HepG2 (cell line): ENCODE measurements around the gene ECE2. TPM values are rescaled to one million over a fixed set of nuclear protein-coding genes. Genes with fewer than 3 reads are reported as not detected.

ENCODE experiments used
- AGO2 ChIP-seq: fragments of 200-400 bp; formaldehyde crosslinking; optimal IDR thresholded peaks from 2 replicates; pipeline ENCODE3; 2017; ENCODE audit warnings: mild to moderate bottlenecking, low read depth, low read length, moderate library complexity
- CAMTA2 ChIP-seq: sonication (generic); formaldehyde crosslinking; IDR thresholded peaks from 2 replicates; pipeline ENCODE4 v1.4.0; 2020; ENCODE audit warnings: mild to moderate bottlenecking, missing genetic modification reagents, borderline replicate concordance
- CHD2 ChIP-seq: IDR thresholded peaks from 2 replicates; pipeline ENCODE4 v1.6.1; 2011; ENCODE audit warnings: low read depth, low read length, improper control_type of control experiment
- GLI4 ChIP-seq: sonication (generic); formaldehyde crosslinking; IDR thresholded peaks from 2 replicates; pipeline ENCODE4 v1.5.1; 2020; ENCODE audit warnings: missing genetic modification reagents, mild to moderate bottlenecking, moderate library complexity, borderline replicate concordance
- KDM6A ChIP-seq: IDR thresholded peaks from 2 replicates; pipeline ENCODE4 v1.6.1; 2016; ENCODE audit warnings: low read depth
- MED1 ChIP-seq: sonication (generic); formaldehyde crosslinking; IDR thresholded peaks from 2 replicates; pipeline ENCODE4 v1.4.0; 2020; ENCODE audit warnings: missing genetic modification reagents
- NFYB ChIP-seq: sonication (generic); formaldehyde crosslinking; IDR thresholded peaks from 2 replicates; pipeline ENCODE4 v1.4.0; 2020; ENCODE audit warnings: missing genetic modification reagents
- NFYC ChIP-seq: IDR thresholded peaks from 2 replicates; pipeline ENCODE4 v1.6.1; 2016; ENCODE audit warnings: missing genetic modification reagents, missing compliant biosample characterization
- PHF21A ChIP-seq: sonication (generic); formaldehyde crosslinking; IDR thresholded peaks from 2 replicates; pipeline ENCODE4 v1.5.0; 2020; ENCODE audit warnings: mild to moderate bottlenecking, missing genetic modification reagents
- TCF12 ChIP-seq, 2 experiments: fragments of 450-650 bp in 1 of 2; sonication (generic) in 1 of 2; formaldehyde crosslinking in 1 of 2; IDR thresholded peaks; 2 replicates each; pipeline versions ENCODE4 v1.6.1 to v1.8.0; 2017 to 2022; ENCODE audit warnings: antibody characterized with exemption in 1 of 2, mild to moderate bottlenecking in 1 of 2, missing genetic modification reagents in 1 of 2, moderate library complexity in 1 of 2
- ZBTB1 ChIP-seq: sonication (generic); formaldehyde crosslinking; IDR thresholded peaks from 2 replicates; pipeline ENCODE4 v1.4.0; 2020; ENCODE audit warnings: missing genetic modification reagents, borderline replicate concordance
- ZBTB8A ChIP-seq: sonication (generic); formaldehyde crosslinking; IDR thresholded peaks from 2 replicates; pipeline ENCODE4 v1.4.0; 2020; ENCODE audit warnings: mild to moderate bottlenecking, low read depth, missing genetic modification reagents, borderline replicate concordance
- polyA plus RNA-seq, 8 experiments: library from polyadenylated mRNA; depleted of rRNA in 3 of 8; stranded (reverse) in 7 of 8; unstranded in 1 of 8; fragments of >200 nt; fragmentation: Illumina TruSeq in 4 of 8; extraction: Trizol in 4 of 8; gene quantifications; 2 replicates each; pipeline versions ENCODE4 v1.2.1 to v1.2.3, GENCODE V29; 2011 to 2016; ENCODE audit warnings: low read depth in 4 of 8, missing spikeins in 1 of 8, mixed read lengths in 1 of 8; ENCODE audit not compliant: insufficient read depth in 1 of 8
- total RNA-seq, 5 experiments: library from RNA; depleted of rRNA; stranded (reverse); fragments of >200 nt; fragmentation: Illumina TruSeq; extraction: Trizol; gene quantifications; 2 replicates each; pipeline ENCODE4 v1.2.3, GENCODE V29; 2016; ENCODE audit warnings: low read depth in 1 of 5
- TF ChIP-seq, protein P1 (sequence below): sonication (generic); formaldehyde crosslinking; IDR thresholded peaks from 2 replicates; pipeline ENCODE4 v1.4.0; 2020; ENCODE audit warnings: mild to moderate bottlenecking, missing genetic modification reagents, borderline replicate concordance
- TF ChIP-seq, protein P2 (sequence below): sonication (generic); formaldehyde crosslinking; IDR thresholded peaks from 2 replicates; pipeline ENCODE4 v1.8.0; 2022; ENCODE audit warnings: mild to moderate bottlenecking, missing genetic modification reagents, moderate library complexity
- TF ChIP-seq, protein P3 (sequence below): sonication (generic); formaldehyde crosslinking; IDR thresholded peaks from 2 replicates; pipeline ENCODE4 v1.5.0; 2020; ENCODE audit warnings: missing genetic modification reagents
- TF ChIP-seq, protein P4 (sequence below): IDR thresholded peaks from 2 replicates; pipeline ENCODE4 v1.6.1; 2018; ENCODE audit warnings: missing genetic modification reagents, mild to moderate bottlenecking, missing compliant biosample characterization
- TF ChIP-seq, protein P5 (sequence below), 2 experiments: sonication (generic) in 1 of 2; formaldehyde crosslinking in 1 of 2; IDR thresholded peaks; 2 replicates each; pipeline versions ENCODE4 v1.4.0 to v1.6.1; 2016 to 2020; ENCODE audit warnings: borderline replicate concordance in 1 of 2, low read depth in 1 of 2, mild to moderate bottlenecking in 1 of 2, missing genetic modification reagents in 1 of 2

ECE2 gene
- total and polyA plus RNA-seq, 2 of the 13 experiments (the other 11 are each of a cell fraction or from before 2014, with no cell fraction given): not detected

DNA sequence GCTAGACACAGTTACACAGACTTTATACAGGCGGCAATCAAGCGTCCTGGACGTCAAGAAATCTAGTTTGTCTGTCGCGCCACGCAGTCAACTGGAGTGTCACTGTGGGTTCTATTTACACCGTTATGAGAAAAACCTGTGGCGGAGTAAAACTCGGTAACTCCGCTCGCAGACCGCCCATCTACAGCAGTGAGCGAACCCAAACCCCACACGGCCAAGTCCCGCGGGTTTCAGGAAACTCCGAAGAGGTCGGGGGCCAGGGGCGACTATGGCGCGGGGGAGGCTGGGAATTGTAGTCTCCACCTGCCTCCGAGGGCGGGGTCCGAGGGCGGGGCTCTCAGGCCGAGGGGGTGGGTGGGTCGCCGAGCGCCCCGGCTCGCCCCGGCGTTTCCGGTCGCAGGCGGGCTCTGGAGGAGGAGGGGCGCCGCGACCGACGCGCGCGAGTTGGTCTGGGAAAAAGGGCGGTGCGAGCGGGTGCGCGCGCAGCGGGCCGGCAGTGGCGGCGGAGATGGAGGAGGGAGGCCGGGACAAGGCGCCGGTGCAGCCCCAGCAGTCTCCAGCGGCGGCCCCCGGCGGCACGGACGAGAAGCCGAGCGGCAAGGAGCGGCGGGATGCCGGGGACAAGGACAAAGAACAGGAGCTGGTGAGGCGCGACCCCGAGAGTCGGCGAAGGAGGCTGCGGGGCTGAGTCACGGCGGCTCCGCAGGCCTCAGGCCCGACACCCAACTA lies 23.1 kb downstream of the ECE2 start, which contains the start of gene PSMD2 (continued):
- TF ChIP-seq KDM6A (CRISPR knock-in tag) (no peak), ZBTB8A (CRISPR knock-in tag) (no peak), CAMTA2 (0 out of 2 replicates have a peak, but pooled peaks have one; percentile 1), ZBTB1 (no peak), NFYC (CRISPR knock-in tag) (no peak), GLI4 (no peak), TCF12 (IDR thresholded peaks at IDR 0.05) (no peak), TCF12 (CRISPR knock-in tag; IDR thresholded peaks at IDR 0.05) (no peak), PHF21A (no peak), CHD2 (peak; percentile 94), NFYB (CRISPR knock-in tag) (no peak), AGO2 (peak; percentile 42), MED1 (CRISPR knock-in tag) (0 out of 2 replicates have a peak, but pooled peaks have one; percentile 20)
- TF ChIP-seq, protein P1, sequence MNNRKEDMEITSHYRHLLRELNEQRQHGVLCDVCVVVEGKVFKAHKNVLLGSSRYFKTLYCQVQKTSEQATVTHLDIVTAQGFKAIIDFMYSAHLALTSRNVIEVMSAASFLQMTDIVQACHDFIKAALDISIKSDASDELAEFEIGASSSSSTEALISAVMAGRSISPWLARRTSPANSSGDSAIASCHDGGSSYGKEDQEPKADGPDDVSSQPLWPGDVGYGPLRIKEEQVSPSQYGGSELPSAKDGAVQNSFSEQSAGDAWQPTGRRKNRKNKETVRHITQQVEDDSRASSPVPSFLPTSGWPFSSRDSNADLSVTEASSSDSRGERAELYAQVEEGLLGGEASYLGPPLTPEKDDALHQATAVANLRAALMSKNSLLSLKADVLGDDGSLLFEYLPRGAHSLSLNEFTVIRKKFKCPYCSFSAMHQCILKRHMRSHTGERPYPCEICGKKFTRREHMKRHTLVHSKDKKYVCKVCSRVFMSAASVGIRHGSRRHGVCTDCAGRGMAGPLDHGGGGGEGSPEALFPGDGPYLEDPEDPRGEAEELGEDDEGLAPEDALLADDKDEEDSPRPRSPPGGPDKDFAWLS (CRISPR knock-in tag): no peak
- TF ChIP-seq, protein P2, sequence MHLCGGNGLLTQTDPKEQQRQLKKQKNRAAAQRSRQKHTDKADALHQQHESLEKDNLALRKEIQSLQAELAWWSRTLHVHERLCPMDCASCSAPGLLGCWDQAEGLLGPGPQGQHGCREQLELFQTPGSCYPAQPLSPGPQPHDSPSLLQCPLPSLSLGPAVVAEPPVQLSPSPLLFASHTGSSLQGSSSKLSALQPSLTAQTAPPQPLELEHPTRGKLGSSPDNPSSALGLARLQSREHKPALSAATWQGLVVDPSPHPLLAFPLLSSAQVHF: no peak
- TF ChIP-seq, protein P3, sequence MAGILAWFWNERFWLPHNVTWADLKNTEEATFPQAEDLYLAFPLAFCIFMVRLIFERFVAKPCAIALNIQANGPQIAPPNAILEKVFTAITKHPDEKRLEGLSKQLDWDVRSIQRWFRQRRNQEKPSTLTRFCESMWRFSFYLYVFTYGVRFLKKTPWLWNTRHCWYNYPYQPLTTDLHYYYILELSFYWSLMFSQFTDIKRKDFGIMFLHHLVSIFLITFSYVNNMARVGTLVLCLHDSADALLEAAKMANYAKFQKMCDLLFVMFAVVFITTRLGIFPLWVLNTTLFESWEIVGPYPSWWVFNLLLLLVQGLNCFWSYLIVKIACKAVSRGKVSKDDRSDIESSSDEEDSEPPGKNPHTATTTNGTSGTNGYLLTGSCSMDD (CRISPR knock-in tag): no peak
- TF ChIP-seq, protein P4, sequence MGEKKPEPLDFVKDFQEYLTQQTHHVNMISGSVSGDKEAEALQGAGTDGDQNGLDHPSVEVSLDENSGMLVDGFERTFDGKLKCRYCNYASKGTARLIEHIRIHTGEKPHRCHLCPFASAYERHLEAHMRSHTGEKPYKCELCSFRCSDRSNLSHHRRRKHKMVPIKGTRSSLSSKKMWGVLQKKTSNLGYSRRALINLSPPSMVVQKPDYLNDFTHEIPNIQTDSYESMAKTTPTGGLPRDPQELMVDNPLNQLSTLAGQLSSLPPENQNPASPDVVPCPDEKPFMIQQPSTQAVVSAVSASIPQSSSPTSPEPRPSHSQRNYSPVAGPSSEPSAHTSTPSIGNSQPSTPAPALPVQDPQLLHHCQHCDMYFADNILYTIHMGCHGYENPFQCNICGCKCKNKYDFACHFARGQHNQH: peak; percentile 57; the same call in 1 of the 2 replicates
- TF ChIP-seq, protein P5, sequence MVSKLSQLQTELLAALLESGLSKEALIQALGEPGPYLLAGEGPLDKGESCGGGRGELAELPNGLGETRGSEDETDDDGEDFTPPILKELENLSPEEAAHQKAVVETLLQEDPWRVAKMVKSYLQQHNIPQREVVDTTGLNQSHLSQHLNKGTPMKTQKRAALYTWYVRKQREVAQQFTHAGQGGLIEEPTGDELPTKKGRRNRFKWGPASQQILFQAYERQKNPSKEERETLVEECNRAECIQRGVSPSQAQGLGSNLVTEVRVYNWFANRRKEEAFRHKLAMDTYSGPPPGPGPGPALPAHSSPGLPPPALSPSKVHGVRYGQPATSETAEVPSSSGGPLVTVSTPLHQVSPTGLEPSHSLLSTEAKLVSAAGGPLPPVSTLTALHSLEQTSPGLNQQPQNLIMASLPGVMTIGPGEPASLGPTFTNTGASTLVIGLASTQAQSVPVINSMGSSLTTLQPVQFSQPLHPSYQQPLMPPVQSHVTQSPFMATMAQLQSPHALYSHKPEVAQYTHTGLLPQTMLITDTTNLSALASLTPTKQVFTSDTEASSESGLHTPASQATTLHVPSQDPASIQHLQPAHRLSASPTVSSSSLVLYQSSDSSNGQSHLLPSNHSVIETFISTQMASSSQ (IDR thresholded peaks at IDR 0.05; ENCODE audit: low read depth): no peak
- TF ChIP-seq, protein P5 (CRISPR knock-in tag; IDR thresholded peaks at IDR 0.05; ENCODE audit: borderline replicate concordance): no peak; the same call in 1 of the 2 replicates
